ENCODE measurements around the gene BANF1. TPM values are rescaled to one million over a fixed set of nuclear protein-coding genes. Genes with fewer than 3 reads are reported as not detected.

The BANF1 gene
- total and polyA plus RNA-seq, 2 donors (not counting 3 experiments of a cell fraction or from before 2014, with no cell fraction given): 269 to 376 TPM

- H4K20me1 ChIP-seq (replicated peaks; ENCODE audit: control insufficient read depth, extremely low read depth, insufficient read depth, low read length): no peaks in the 10 kb centered on the region
- H3K4me2 ChIP-seq (ENCODE audit: insufficient read depth, low read length): no peak overlapping the region
- H2AFZ ChIP-seq (ENCODE audit: low read depth, low read length): no peak overlapping the region
- FAIRE-seq: no peak
- no peaks in the 10 kb centered on the region for H3K9me1 ChIP-seq (replicated peaks; ENCODE audit: control insufficient read depth, extremely low read depth, insufficient read depth, low read length)
- ChIA-PET POLR2A (interaction anchor here (0.7 kb wide), 1 partner anchor 13 kb away, joined by 8 read pairs; no protein-coding TSS in a partner anchor), CTCF (no interaction called here)
- H3K79me2 ChIP-seq (ENCODE audit: control insufficient read depth, insufficient read depth, low read length): peaks cover 19% of the 10 kb centered on the region
- intact Hi-C loops (cut with micrococcal nuclease): no loop called here
- DNase-seq (ENCODE audit: low read depth, low spot score): no peak
- H3K4me3 ChIP-seq (replicated peaks in 1 of 3; ENCODE audit: insufficient read depth in 1 of 3, low read depth in 1 of 3, low read length in 3 of 3): no peak overlapping the region
- TF ChIP-seq EZH2 (IDR thresholded peaks at IDR 0.05; ENCODE audit: borderline replicate concordance, low read depth, low read length, severe bottlenecking) (no peak), JUN (IDR thresholded peaks at IDR 0.05; ENCODE audit: borderline replicate concordance, insufficient read depth, insufficient read length, low read depth) (no peak), FOS (IDR thresholded peaks at IDR 0.05; ENCODE audit: borderline replicate concordance, insufficient read depth, low read length) (no peak)
- TF ChIP-seq, protein P1, sequence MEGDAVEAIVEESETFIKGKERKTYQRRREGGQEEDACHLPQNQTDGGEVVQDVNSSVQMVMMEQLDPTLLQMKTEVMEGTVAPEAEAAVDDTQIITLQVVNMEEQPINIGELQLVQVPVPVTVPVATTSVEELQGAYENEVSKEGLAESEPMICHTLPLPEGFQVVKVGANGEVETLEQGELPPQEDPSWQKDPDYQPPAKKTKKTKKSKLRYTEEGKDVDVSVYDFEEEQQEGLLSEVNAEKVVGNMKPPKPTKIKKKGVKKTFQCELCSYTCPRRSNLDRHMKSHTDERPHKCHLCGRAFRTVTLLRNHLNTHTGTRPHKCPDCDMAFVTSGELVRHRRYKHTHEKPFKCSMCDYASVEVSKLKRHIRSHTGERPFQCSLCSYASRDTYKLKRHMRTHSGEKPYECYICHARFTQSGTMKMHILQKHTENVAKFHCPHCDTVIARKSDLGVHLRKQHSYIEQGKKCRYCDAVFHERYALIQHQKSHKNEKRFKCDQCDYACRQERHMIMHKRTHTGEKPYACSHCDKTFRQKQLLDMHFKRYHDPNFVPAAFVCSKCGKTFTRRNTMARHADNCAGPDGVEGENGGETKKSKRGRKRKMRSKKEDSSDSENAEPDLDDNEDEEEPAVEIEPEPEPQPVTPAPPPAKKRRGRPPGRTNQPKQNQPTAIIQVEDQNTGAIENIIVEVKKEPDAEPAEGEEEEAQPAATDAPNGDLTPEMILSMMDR (IDR thresholded peaks at IDR 0.05; ENCODE audit: extremely low read depth in 1 of 2, insufficient read depth in 1 of 2, low read depth in 1 of 2, low read length in 2 of 2): no peak
- TF ChIP-seq, protein P2, sequence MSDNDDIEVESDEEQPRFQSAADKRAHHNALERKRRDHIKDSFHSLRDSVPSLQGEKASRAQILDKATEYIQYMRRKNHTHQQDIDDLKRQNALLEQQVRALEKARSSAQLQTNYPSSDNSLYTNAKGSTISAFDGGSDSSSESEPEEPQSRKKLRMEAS (IDR thresholded peaks at IDR 0.05; ENCODE audit: insufficient read depth, insufficient read length): no peak
- no peak overlapping the region for H3K27ac ChIP-seq (ENCODE audit: insufficient read depth, low read depth, low read length)
- peaks cover 8% of the 10 kb centered on the region for H3K4me1 ChIP-seq (ENCODE audit: control insufficient read depth, extremely low read depth, insufficient read depth, low read length)
- no peaks in the 10 kb centered on the region for H3K9me3 ChIP-seq (replicated peaks; ENCODE audit: control insufficient read depth, insufficient read depth, low read length)
- dilution Hi-C loops (cut with MboI; ENCODE audit: extremely low pct_ligation_motif_present, low sequenced_read_pairs): no loop called here
- no TSS peak for BruUV-seq (replicated peaks)
- no peak overlapping the region for H3K9ac ChIP-seq (replicated peaks; ENCODE audit: extremely low read depth, insufficient read depth, low read length)
- no peaks in the 10 kb centered on the region for H3K27me3 ChIP-seq (ENCODE audit: control insufficient read depth in 2 of 2, insufficient read depth in 2 of 2, low read length in 2 of 2)
- H3K36me3 ChIP-seq (ENCODE audit: control insufficient read depth in 2 of 2, extremely low read depth in 1 of 2, insufficient read depth in 2 of 2, low read length in 2 of 2): peaks cover 9 to 55% of the 10 kb centered on the region in 2 experiments
These were observed 34.9 kb upstream of the BANF1 start for GRCh38 chr11:65967329-65967934.

Measured in endothelial cell of umbilical vein (primary cell).